Glutamatergic neuron (in vitro differentiated cells): ENCODE results near the gene NSD1. TPM values are rescaled to one million over a fixed set of nuclear protein-coding genes. Genes with fewer than 3 reads are reported as not detected.
"Not testable (repeated sequence)": the region's sequence is repeated elsewhere in the genome, so short reads cannot be mapped to it uniquely, and the experiment has no call there.

Experiments
- DNase-seq: peaks from one replicate; pipeline ENCODE4 v3.0.0; 2022
- H3K27ac Mint-ChIP-seq: one replicate; pipeline ENCODE4 v1.8.0; 2020; ENCODE audit warnings: mild to moderate bottlenecking, mixed read lengths, inconsistent platforms; ENCODE audit not compliant: unreplicated experiment
- H3K27me3 Mint-ChIP-seq: one replicate; pipeline ENCODE4 v1.8.0; 2020; ENCODE audit warnings: mild to moderate bottlenecking, moderate library complexity, mixed read lengths, inconsistent platforms; ENCODE audit not compliant: unreplicated experiment
- H3K36me3 Mint-ChIP-seq: one replicate; pipeline ENCODE4 v1.8.0; 2020; ENCODE audit warnings: mild to moderate bottlenecking, mixed read lengths, inconsistent platforms; ENCODE audit not compliant: unreplicated experiment
- H3K4me1 Mint-ChIP-seq: one replicate; pipeline ENCODE4 v1.8.0; 2020; ENCODE audit warnings: mild to moderate bottlenecking, low read depth, mixed read lengths, inconsistent platforms; ENCODE audit not compliant: unreplicated experiment
- H3K4me3 Mint-ChIP-seq: one replicate; pipeline ENCODE4 v1.8.0; 2020; ENCODE audit warnings: mild to moderate bottlenecking, mixed read lengths, inconsistent platforms; ENCODE audit not compliant: unreplicated experiment
- H3K9me3 Mint-ChIP-seq: one replicate; pipeline ENCODE4 v1.8.0; 2020; ENCODE audit warnings: mild to moderate bottlenecking, moderate library complexity, mixed read lengths, inconsistent platforms; ENCODE audit not compliant: unreplicated experiment
- CTCF ChIP-seq: fragments of 200-600 bp; sonication (generic); IDR thresholded peaks from one replicate; pipeline ENCODE4 v1.5.0; 2021; ENCODE audit not compliant: partially characterized antibody, unreplicated experiment
- total RNA-seq: library from RNA; stranded (reverse); fragmentation: NEBNext Ultra II Directional; extraction: Animal tissue kit (Norgen Biotek cat#: 25700); gene quantifications from one replicate; pipeline ENCODE4 v1.2.1, GENCODE V29; 2021; ENCODE audit not compliant: unreplicated experiment

NSD1 gene
- total RNA-seq, 1 donor from 2014 or later = 151 TPM

GRCh38 chr5:177141496-177141895, 7.9 kb downstream of the NSD1 start:
- H3K27me3 Mint-ChIP-seq = peaks cover 2% of the 10 kb centered on the region
- no peak for DNase-seq
- H3K4me3 Mint-ChIP-seq = peak overlapping the region; percentile 22
- H3K36me3 Mint-ChIP-seq = no peaks in the 10 kb centered on the region
- no peak for TF ChIP-seq CTCF
- peaks cover 3% of the 10 kb centered on the region for H3K9me3 Mint-ChIP-seq
- no peak overlapping the region for H3K27ac Mint-ChIP-seq
- H3K4me1 Mint-ChIP-seq = peaks cover 13% of the 10 kb centered on the region

- Mint-ChIP-seq H3K4me3 (no peak overlapping the region), H3K36me3 (no peaks in the 10 kb centered on the region), H3K27ac (no peak overlapping the region), H3K9me3 (peaks cover 3% of the 10 kb centered on the region), H3K4me1 (peaks cover 9% of the 10 kb centered on the region), H3K27me3 (peaks cover 2% of the 10 kb centered on the region)
- DNase-seq = no peak
- no peak for TF ChIP-seq CTCF
These were observed 8.6 kb downstream of the NSD1 start for GRCh38 chr5:177142098-177142611.

GRCh38 chr5:177142778-177143177, 9.2 kb downstream of the NSD1 start:
- Mint-ChIP-seq H3K27me3 (peaks cover 4% of the 10 kb centered on the region), H3K27ac (no peak overlapping the region), H3K4me3 (no peak overlapping the region), H3K4me1 (peaks cover 6% of the 10 kb centered on the region), H3K9me3 (peaks cover 3% of the 10 kb centered on the region), H3K36me3 (no peaks in the 10 kb centered on the region)
- TF ChIP-seq CTCF = no peak
- no peak for DNase-seq

- TF ChIP-seq CTCF = no peak
- Mint-ChIP-seq H3K9me3 (no peaks in the 10 kb centered on the region), H3K27ac (no peak overlapping the region), H3K27me3 (peaks cover 2% of the 10 kb centered on the region), H3K4me1 (no peaks in the 10 kb centered on the region), H3K36me3 (no peaks in the 10 kb centered on the region), H3K4me3 (no peak overlapping the region)
- no peak for DNase-seq
These were observed 13.5 kb downstream of the NSD1 start for GRCh38 chr5:177146891-177147638.

GRCh38 chr5:177150061-177150460, 16.5 kb downstream of the NSD1 start:
- not testable (repeated sequence) for H3K27me3 Mint-ChIP-seq, H3K9me3 Mint-ChIP-seq, H3K4me1 Mint-ChIP-seq, H3K4me3 Mint-ChIP-seq, DNase-seq, H3K27ac Mint-ChIP-seq, H3K36me3 Mint-ChIP-seq
